Right lobe of liver (tissue), 4 donors: ENCODE results near the gene VSIG4.

ENCODE experiments used
- CTCF ChIP-seq, 4 donors: fragments of 200-600 bp in 3 of 4; fragments of 450-650 bp in 1 of 4; IDR thresholded peaks; one replicate each; pipeline versions ENCODE4 v1.5.1 to v1.8.0; 2016 to 2022; ENCODE audit warnings: antibody characterized with exemption in 4 of 4, mild to moderate bottlenecking in 2 of 4
- POLR2A ChIP-seq: fragments of 450-650 bp; IDR thresholded peaks from one replicate; pipeline ENCODE4 v1.6.1; 2017; ENCODE audit warnings: antibody characterized with exemption, mild to moderate bottlenecking
- donor health status: DM: no; HTN: no; CAD: no.
- donor health status: DM: no; HTN: no; CAD: no.
- donor health status: DM: no; HTN: yes; CAD: no.

- no peak for TF ChIP-seq POLR2A
- TF ChIP-seq CTCF (IDR thresholded peaks at IDR 0.05), result no peak
These were observed 3.6 kb downstream of the VSIG4 start for GRCh38 chrX:66036231-66036630.
